Esophagus squamous epithelium (tissue), 5 donors: Measurements from ENCODE around the gene TIFAB. TPM values are rescaled to one million over a fixed set of nuclear protein-coding genes. Genes with fewer than 3 reads are reported as not detected.

Experiments
- DNase-seq: peaks from one replicate; lab custom pipeline; 2025; lab: John Stamatoyannopoulos, UW
- H3K27ac ChIP-seq, 4 donors: fragments of 200-600 bp; sonication (generic); one replicate each; pipeline ENCODE4 v1.5.1; 2016 to 2019; ENCODE audit warnings: mild to moderate bottlenecking in 1 of 4
- H3K27me3 ChIP-seq, 4 donors: fragments of 200-600 bp; sonication (generic); 1 replicate in 3 of 4; 2 replicates in 1 of 4; pipeline versions ENCODE4 v1.5.1 to v1.6.0; 2017 to 2021; ENCODE audit warnings: antibody characterized with exemption in 1 of 4
- H3K36me3 ChIP-seq, 3 donors: fragments of 200-600 bp; sonication (generic); one replicate each; pipeline ENCODE4 v1.5.1; 2016 to 2019
- H3K4me1 ChIP-seq, 3 donors: fragments of 200-600 bp; sonication (generic); one replicate each; pipeline ENCODE4 v1.5.1; 2017 to 2019
- H3K4me3 ChIP-seq, 4 donors: fragments of 200-600 bp; sonication (generic); 1 replicate in 3 of 4; 2 replicates in 1 of 4; pipeline ENCODE4 v1.5.1; 2016 to 2019; ENCODE audit warnings: mild to moderate bottlenecking in 2 of 4, moderate library complexity in 1 of 4
- H3K9me3 ChIP-seq, 3 donors: fragments of 200-600 bp; sonication (generic); one replicate each; pipeline ENCODE4 v1.5.1; 2016 to 2019
- CTCF ChIP-seq, 6 experiments: fragments of 450-650 bp in 4 of 6; fragments of 200-600 bp in 2 of 6; sonication (generic) in 2 of 6; IDR thresholded peaks; one replicate each; pipeline ENCODE4 v1.5.1; 2016 to 2019; ENCODE audit warnings: antibody characterized with exemption in 6 of 6, mild to moderate bottlenecking in 4 of 6, moderate library complexity in 4 of 6
- POLR2A ChIP-seq, 4 donors: fragments of 450-650 bp; IDR thresholded peaks; one replicate each; pipeline ENCODE4 v1.6.1; 2017; ENCODE audit warnings: antibody characterized with exemption in 4 of 4, mild to moderate bottlenecking in 4 of 4, moderate library complexity in 3 of 4
- WGBS, 2 donors: methylation state at CpG; one replicate each; pipeline ENCODE4 v1.1.5; 2018; 5-methylcytosine and 5-hydroxymethylcytosine counted together
- intact Hi-C: fragments of 100-400 bp; cut with DNase I; formaldehyde crosslinking; loops from one replicate; pipeline ENCODE4 v1.15.0; 2022
- total RNA-seq, 4 donors: library from RNA; depleted of rRNA; stranded (reverse); fragments of >200 nt; gene quantifications; one replicate each; pipeline ENCODE4 v1.1.0, GENCODE V29; 2016
- donor health status: DM: yes; HTN: yes; CAD: no.

TIFAB gene
- total RNA-seq, 4 donors from 2014 or later = under 0.01 to 0.18 (median 0.08) TPM; not detected in 1

DNA sequence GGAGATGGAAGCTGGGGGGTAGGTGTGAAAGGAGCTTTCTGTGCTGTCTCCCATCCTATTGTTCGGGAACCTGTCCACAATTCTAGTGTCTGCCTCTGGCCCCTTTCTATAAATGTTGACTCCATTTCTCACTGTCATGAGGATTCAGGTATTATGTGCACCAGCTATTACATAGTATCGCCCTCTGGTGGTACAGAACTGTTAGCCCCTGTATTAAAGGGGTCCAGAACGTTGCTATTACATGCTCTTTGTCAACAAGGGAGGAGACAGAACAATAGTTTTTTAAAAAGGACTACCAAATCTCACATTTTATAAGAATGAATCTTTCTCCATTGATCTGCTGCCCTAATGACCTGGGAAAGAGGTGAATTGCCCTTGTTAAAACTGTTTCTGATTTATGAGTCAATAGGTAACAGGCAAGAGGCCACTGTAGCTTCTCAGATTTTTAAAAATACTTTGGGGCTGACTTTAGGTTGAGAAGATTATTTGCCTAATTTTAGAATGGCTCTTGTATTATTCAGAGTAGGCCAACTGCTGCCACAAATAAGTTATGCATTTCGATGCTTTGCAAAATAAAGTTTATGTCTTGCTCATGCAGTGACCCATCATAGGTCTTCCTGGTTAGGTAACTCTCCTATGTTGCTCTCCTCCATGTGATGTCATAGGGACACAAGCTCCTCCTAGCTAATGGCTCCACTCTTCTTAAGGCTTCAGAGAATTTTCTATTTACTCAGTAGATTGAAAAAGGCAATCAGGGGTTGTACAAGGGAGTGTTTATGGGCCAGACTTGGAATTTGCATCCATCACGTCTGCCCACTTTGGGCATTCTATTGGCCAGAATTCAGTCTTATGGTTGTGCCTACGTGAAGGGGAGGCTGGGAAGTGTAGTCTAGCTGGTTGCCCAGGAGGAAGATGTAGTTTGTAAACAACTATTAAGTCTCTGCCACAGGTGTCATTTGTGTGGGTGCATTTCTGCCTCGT is 25.8 kb downstream of the TIFAB start:
- Histone ChIP-seq H3K27ac (no peak overlapping the region), H3K36me3 (no peaks in the 10 kb centered on the region), H3K4me3 (no peak overlapping the region), H3K9me3 (peaks cover 0 to 10% (median 4%) of the 10 kb centered on the region in 3 donors), H3K4me1 (no peaks in the 10 kb centered on the region), H3K27me3 (no peaks in the 10 kb centered on the region)
- intact Hi-C loops = no loop called here
- TF ChIP-seq CTCF (IDR thresholded peaks at IDR 0.05) = peak; percentile 26 to 79 (median 66)
- TF ChIP-seq POLR2A (IDR thresholded peaks at IDR 0.05) = no peak
- WGBS, 2 donors = 34 to 47% methylated on average over 7 of the region's 7 CpGs
- DNase-seq = no peak

DNA sequence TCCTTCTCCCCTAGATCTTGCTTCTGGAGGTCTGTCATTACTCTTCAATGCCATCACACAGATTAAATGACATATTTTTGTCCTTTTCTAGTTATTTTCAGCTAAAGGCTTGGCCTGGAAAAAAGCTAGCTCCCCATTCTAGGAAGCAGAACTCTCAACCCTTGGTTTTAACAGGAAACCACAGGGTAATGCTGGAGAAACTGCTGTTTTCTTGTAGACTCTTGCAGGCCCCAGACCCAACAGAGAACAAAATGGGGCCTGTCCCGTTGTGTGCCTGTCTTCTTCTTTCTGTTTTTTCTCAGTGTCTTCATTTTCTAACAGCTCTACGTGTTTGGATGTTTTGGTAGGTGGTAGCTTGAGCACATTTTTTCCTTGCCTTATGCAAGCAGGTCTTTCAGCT is 26.5 kb downstream of the TIFAB start:
- intact Hi-C loops = no loop called here
- H3K4me1 ChIP-seq = no peaks in the 10 kb centered on the region
- H3K36me3 ChIP-seq = no peaks in the 10 kb centered on the region

DNA sequence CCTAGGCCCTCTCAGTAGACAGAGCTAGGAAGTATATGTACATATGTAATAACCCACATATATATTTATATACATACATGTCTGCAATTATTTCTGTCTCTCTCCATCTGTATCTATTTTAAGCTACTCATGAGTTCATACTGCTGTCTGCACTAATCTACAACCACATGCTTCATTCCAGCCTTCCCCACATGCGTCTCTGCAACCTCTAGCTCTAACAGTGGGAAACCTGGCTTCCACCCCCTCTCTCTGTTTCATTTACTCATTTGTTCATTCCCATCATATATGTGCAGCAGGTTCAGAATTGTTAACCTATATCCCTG is 28.3 kb downstream of the TIFAB start:
- Histone ChIP-seq H3K27me3 (peaks cover 0 to 5% (median 0%) of the 10 kb centered on the region in 4 donors), H3K27ac (no peak overlapping the region), H3K4me1 (no peaks in the 10 kb centered on the region), H3K4me3 (no peak overlapping the region), H3K36me3 (no peaks in the 10 kb centered on the region), H3K9me3 (peaks cover 0 to 5% (median 3%) of the 10 kb centered on the region in 3 donors)
- intact Hi-C loops = no loop called here
- 76 to 100% methylated on average over 1 of the region's 1 CpG for WGBS, 2 donors
- no peak for DNase-seq
- TF ChIP-seq POLR2A (IDR thresholded peaks at IDR 0.05) (no peak), CTCF (IDR thresholded peaks at IDR 0.05) (no peak)

More for the DNA sequence above, 26.5 kb downstream of the TIFAB start:
- H3K4me3 ChIP-seq = no peak overlapping the region
- H3K27me3 ChIP-seq = no peaks in the 10 kb centered on the region
- 32 to 38% methylated on average over 2 of the region's 2 CpGs for WGBS, 2 donors
- TF ChIP-seq POLR2A (IDR thresholded peaks at IDR 0.05) (no peak), CTCF (IDR thresholded peaks at IDR 0.05) (no peak)
- DNase-seq = no peak
- H3K9me3 ChIP-seq = peaks cover 0 to 10% (median 4%) of the 10 kb centered on the region in 3 donors
- no peak overlapping the region for H3K27ac ChIP-seq

- Histone ChIP-seq H3K4me3 (no peak overlapping the region), H3K9me3 (peaks cover 0 to under 1% (median 0%) of the 10 kb centered on the region in 3 donors), H3K27me3 (peaks cover 0 to 8% (median 0%) of the 10 kb centered on the region in 4 donors), H3K27ac (no peak overlapping the region), H3K36me3 (no peaks in the 10 kb centered on the region), H3K4me1 (no peaks in the 10 kb centered on the region)
- 70 to 84% methylated on average over 7 of the region's 7 CpGs for WGBS, 2 donors
- no peak for TF ChIP-seq POLR2A (IDR thresholded peaks at IDR 0.05)
- no peak for TF ChIP-seq CTCF (IDR thresholded peaks at IDR 0.05)
- intact Hi-C loops = no loop called here
- DNase-seq = no peak
Observed at GRCh38 chr5:135423146-135423845, 28.9 kb downstream of the TIFAB start.

DNA sequence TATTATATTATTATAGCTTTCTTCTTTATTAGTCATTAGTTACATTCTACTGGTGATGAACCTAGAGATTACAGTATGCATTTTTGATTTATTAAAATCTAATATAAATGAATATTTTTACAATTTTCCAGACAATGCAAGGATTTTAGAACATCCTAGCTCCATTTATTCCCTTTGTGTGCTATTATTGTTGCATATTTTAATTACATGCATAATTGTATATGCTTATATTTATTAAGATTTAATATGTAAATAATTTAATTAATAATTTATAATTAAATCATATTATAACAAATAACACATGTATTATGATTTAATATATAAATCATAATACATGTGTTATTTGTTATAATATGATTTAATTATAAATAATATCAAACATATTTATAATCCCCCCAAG is 29.7 kb downstream of the TIFAB start:
- Histone ChIP-seq H3K27me3 (peaks cover 0 to 8% (median 0%) of the 10 kb centered on the region in 4 donors), H3K4me3 (no peak overlapping the region), H3K9me3 (no peaks in the 10 kb centered on the region), H3K27ac (no peak overlapping the region), H3K36me3 (no peaks in the 10 kb centered on the region), H3K4me1 (no peaks in the 10 kb centered on the region)
- DNase-seq = no peak
- intact Hi-C loops = no loop called here
- TF ChIP-seq CTCF (IDR thresholded peaks at IDR 0.05) (no peak), POLR2A (IDR thresholded peaks at IDR 0.05) (no peak)
